MV-4-11 (cell line): Measurements from ENCODE around the gene CTNNBL1.

Source experiments
- DNase-seq: peaks from one replicate; lab custom pipeline; 2025; lab: John Stamatoyannopoulos, UW

The CTNNBL1 gene

GRCh38 chr20:37919389-37920040 is 225.7 kb downstream of the CTNNBL1 start:
- no peak for DNase-seq

- peak; percentile 8 for DNase-seq
Measured at GRCh38 chr20:37920270-37920669, 226.4 kb downstream of the CTNNBL1 start.

GRCh38 chr20:37920679-37921322 is 227.0 kb downstream of the CTNNBL1 start:
- DNase-seq = no peak

GRCh38 chr20:37921341-37921929 is 227.6 kb downstream of the CTNNBL1 start:
- DNase-seq = peak; percentile 44
